Activated CD4-positive, alpha-beta T cell treated with anti-CD3 and anti-CD28 coated beads, Interleukin-2, amount 50 U/mL, for 16 hours (primary cell): ENCODE data around the gene DLG3.
A peak's percentile ranks its signal among the peaks of the same experiment; 100 is the strongest.

ENCODE experiments used
- DNase-seq: peaks from one replicate; pipeline ENCODE4 v3.0.0-alpha.2; 2020

The DLG3 gene

DNA sequence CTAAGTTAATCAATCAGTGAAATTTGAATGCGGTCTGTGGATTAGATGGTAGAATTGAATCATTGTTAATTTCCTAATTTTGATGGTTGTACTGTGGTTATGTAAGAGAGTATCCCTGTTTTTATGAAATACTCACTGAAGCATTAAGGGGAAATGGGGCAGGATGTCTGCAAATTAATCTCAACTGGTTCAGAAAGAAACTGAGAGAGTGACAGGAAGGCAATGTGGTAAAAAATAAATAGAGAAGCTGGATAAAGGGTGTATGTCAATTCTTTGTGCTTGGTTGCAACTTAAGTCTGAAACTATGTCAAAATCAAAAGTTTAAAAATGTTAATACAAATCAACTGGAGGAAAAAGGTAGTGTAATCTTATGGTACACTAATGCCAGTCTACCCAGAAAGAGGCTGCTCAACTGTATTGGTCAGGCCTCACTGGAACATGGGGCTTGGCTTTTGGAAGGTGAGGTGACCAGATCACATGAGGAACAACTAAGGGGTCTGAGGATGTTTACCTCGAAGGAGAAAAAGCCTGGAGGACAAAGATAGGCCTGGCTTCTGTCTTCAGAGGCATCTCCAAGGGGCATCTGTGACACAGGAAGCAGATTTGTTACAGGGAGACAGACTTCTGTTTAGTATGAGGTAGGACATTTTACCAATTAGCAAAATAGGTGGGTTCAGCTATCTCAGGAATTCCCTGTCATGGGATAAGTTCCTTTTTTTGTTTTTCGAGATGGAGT, 83.1 kb downstream of the DLG3 start:
- peak; percentile 14 for DNase-seq

GRCh38 chrX:70535198-70535597, 90.6 kb downstream of the DLG3 start:
- DNase-seq: no peak

DNA sequence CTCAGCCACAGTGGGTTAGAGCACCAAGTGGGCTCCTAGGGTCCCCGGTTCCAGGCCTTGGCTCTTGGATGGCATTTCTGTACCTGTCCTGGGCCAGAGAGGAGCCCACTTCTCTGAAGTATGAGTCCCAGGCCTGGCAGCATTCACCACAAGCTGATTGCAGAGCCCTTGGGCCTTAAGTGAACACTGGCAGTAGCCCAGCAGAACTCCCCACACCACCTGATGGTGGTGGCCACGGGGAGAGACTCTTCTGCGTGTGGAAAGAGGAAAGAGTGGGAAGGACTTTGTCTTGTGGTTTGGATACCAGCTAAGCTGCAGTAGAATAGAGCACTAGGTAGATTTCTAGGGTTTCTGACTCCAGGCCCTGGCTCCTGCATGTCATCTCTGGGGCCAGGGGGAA, 104.8 kb downstream of the DLG3 start:
- DNase-seq: no peak

- DNase-seq: no peak
These were observed 107.6 kb downstream of the DLG3 start for GRCh38 chrX:70552130-70552704.

DNA sequence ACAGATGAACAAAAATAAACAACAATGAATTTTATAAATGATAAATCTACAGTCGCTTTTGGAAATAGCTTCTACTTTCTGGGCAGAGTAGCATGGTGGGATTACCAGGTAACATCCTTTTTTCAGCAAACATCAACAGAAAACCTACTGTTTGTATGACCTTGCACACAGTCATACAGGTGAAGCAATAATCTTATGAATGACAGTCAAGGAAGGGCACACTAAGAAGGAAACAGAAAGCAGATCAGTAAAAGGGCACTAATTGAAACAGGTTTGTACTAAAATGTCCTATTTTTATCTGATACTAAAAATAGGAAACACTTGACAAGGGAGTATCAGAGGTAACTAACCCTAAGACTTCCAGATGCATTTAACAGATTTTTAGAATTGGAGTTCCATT, 108.9 kb downstream of the DLG3 start:
- peak; percentile 20 for DNase-seq

- peak; percentile 17 for DNase-seq
These were observed 109.4 kb downstream of the DLG3 start for GRCh38 chrX:70554081-70554480.

DNA sequence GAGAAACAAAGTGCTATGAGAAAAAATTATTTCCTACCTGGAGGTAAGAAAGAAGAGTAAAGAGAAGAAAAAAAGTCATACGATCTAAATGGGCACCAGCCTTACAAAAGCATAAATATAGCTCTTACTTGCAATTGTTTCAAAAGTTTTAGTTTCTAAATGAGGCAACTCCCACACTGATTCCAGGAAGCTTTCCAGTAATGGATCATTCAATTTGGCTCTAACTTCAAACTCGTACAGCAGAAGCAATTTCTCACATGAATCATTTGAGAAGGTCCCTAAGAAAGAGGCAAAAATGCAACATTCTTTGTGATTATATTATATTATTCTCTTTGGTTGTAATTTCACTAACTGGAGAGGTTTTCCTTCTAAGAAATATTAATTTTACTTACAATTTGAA, 109.9 kb downstream of the DLG3 start:
- peak; percentile 3 for DNase-seq

DNA sequence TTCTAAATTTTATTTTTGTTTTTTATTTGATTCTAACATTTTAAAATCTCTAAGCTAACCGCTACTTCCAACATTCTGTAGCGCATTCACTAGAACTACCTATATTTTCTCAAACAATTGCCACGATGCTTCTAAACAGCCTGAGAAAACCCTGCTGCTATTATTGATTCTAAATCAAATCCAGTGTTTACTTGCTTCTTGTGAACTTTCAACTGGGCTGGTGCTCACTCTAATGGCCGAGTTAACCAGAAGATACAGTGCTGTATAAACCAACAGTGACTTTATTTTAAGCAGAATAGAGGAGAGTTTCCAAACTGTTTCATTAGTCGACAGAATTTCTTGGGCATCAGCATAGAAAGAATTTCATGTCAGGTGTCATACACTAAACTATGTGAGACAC, 110.3 kb downstream of the DLG3 start:
- DNase-seq: no peak
